T-helper 1 cell treated with Interleukin-12 subunit alpha and Interleukin-12 subunit beta and Interleukin-4 antibody, amounts not matched to agents 30 ng/mL and 1 ng/mL, for 36 hours (primary cell): Measurements from ENCODE around the gene FBXL3. TPM values are rescaled to one million over a fixed set of nuclear protein-coding genes. Genes with fewer than 3 reads are reported as not detected.

Source experiments
- intact Hi-C: fragments of 100-400 bp; cut with micrococcal nuclease; formaldehyde crosslinking; loops from one replicate; pipeline ENCODE4 v1.15.1; 2024
- total RNA-seq: library from RNA; stranded (reverse); gene quantifications from 2 replicates; pipeline ENCODE4 v1.2.3, GENCODE V29; 2022

FBXL3 gene
- total RNA-seq, 1 donor from 2014 or later, result 42.8 TPM

DNA sequence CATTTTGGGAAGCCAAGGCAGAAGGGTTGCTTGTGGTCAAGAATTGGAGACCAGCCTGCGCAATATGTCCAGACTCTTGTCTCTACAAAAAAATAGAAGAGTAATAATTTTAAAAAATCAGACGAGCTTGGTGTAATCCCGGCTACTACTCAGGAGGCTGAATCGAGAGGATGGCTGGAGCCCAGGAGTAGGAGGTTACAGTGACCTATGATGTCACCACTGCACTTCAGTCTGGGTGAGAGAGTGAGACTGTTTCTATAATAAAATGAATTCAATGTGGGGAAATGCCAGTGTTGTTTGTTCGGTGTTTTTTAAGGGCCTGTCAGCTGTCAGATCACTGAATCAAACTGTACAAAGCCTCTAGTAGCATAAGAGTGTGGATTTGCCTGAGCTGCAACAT lies 1.2 kb upstream of the FBXL3 start:
- intact Hi-C loops, result loop anchor here (5.0 kb wide), 1 partner anchor 1491 kb away; the partner anchor contains the start of gene COMMD6

DNA sequence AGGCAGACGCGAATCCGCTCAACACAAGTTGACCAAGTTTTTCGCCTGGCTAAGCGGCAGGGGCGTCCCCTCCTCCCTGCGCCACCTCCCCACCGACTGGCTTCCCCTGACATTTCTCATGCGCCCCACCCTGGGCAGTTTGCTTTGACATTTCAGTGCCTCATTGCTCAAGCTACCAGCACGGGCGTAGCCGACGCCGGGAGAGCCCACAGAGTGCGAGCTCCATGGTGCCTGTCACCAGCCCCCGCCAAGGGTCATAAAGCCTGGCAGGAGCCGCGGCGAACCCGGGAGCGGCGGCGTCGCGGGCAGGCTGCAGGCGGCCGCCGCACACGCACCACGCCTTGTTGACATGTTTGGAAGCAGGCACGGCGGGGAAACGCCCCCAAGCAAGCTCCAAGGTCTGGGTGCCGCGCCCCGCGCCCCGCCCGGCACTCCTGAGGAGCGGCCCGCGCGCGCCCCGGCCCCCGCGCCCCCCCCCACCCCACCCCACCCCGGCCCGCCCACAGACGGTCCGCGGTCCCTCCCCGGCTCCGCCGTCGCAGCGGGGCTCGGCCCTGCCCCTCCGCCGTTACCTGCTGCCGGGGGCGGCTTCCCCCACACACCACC lies 601 bp downstream of the FBXL3 start:
- intact Hi-C loops, result loop anchor here (1.0 to 5.0 kb wide), 2 partner anchors 698 to 1489 kb away; partner anchors contain the start of gene COMMD6

DNA sequence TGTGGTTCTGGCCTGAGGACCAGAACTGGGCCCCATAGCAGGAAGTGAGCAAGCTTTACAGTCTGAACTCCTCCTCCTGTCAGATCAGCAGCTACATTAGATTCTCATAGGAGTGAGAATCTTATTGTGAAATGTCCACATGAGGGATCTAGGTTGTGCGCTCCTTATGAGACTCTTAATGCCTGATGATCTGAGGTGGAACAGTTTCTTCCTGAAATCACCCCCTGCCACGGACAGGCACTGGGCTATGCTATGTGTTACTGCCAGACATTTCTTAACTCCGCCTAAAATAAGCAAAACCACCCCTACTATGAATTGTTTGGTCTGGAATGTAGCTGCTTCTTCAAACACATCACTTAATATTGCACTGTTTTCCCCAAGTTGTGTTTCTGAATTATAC lies 4.6 kb downstream of the FBXL3 start:
- intact Hi-C loops, result no loop called here

DNA sequence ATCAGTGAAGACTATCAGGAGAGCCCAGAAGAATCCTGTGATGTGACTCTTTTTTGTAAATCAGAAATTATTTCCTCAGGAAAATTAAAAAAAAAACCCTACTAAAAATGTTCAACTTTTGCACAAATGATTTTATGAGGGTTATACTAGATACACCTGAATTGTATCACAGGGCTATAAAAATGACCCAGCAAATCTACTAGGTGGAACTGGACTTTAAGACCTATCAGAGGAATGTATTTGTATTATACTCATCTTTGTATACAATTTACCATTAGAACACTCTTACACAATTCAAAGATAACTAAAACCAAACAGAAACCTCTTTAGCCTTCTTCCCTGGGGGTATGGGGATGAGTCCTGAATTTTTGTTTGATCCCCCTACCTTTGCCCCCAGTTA lies 7.2 kb downstream of the FBXL3 start:
- intact Hi-C loops, result no loop called here

DNA sequence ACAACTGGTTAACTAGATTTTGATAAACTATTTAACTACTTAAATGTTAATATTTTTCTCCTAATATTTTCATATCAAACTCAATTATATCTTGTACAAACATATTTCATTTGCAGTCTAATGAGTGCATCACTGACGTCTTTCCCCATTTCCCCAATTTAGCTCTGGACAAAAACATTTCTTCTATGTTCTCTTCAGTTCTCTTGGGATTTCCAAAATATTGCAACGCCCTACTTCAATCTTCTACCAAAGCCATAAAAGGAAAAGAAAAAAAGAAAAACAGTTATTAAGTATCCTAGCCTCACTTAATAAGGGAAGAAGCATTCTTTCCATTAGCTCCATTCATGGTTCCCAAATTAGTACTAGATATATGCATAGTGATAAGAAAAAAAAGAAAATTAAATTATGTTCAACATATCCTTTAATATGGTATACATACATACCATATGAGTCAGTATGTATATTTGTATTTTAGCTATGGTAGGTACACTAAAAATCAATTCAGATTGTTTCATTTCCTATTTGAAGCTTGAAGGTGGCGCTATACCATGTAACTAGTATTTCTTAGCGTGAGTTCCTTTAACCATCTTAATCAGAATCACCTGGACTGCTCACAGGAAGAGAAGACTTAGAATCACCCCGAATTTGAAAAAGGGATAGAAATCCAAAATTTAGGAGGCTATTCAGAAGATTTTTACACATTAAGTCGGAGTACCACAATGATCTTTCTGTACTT lies 9.9 kb downstream of the FBXL3 start:
- intact Hi-C loops, result loop anchor here (1.0 kb wide), 1 partner anchor 8 kb away; no protein-coding TSS in a partner anchor

DNA sequence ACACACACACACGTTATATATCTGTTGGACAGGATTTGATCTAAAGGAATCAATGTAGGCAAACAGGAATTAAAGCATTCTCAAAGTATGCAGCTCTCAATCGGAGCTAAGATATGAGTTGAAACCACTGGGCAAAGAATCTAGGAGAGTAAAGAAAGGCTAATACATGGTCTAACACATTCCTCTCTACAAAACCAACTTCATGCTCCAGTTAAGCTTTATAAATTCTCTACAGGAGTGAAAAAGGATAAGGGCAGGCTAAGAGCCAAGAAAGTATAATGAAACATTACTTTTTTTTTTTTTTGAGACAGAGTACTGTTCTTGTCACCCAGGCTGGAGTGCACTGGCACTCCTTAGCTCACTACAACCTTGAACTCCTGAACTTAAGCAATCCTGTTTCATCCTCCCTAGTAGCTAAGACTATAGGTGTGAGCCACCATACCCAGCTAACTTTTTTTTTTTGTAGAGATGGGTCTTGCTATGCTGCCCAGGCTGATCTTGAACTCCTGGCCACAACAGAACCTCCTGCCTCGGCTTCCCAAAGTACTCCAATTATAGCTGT lies 10.6 kb downstream of the FBXL3 start:
- intact Hi-C loops, result no loop called here

DNA sequence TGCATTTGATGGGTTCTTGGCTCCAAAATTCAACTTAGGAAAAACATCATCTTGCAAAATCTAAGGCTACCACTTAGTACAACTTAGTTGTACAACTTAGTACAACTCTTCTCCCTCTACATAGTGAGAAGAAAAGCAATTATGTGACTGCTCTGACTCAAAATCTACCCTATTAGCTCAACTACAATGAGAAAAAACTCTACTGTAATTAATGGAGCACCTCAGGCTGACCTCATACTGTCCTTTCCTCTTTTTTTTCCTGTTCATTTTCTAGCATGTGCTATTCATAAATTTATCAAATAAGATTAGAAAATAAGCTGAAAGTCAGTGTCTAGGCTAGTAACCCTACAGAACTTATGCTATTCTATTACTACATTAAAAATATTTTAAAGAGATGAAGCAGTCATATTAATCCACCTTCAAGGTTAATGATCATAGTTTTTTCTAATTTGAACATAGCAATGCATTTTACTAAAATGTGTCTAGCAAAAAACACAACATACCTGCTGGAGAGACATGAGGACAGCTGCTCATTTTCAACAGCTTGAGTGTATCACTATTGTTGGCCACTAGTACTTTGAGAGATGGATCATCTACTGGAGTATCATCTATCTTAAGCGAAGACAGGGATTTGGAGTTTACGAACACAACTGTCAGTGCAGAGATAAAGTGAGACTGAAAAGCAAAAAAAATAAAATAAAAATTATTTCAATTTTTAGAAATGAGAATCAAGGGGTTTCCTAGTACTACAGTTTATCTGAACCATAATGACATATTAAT lies 11.9 kb downstream of the FBXL3 start:
- intact Hi-C loops, result no loop called here

DNA sequence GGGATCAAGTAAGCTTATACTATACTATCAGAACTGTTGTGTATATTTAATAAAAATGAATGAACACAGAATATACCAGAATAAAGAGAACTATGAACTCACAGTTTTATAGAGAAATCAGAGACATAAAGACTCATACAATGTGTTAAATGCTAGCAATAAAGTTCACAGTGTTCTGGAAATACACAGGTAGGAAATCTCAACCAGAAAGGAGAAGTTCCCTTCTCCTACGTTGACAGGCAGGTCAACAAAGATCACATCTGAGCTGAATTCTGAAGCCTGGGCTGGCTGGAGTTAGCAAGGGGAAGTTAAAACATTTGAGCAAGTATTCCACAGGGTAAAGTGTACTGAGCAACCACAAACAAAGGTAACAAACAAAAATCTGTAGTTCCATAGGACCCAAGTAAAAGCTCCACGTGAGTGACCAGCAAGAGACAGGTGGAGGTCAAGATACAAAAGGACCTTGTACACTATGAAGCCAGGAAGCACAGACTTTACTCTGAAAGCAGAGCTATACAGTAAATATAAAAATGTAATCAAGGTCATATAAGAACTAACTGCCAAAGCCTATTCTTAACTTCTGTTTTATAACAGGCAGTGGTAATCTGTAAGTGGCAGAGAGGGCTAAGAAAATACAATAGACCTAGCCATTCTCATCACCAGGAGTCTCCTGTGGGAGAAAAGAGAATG lies 13.0 kb downstream of the FBXL3 start:
- intact Hi-C loops, result no loop called here

DNA sequence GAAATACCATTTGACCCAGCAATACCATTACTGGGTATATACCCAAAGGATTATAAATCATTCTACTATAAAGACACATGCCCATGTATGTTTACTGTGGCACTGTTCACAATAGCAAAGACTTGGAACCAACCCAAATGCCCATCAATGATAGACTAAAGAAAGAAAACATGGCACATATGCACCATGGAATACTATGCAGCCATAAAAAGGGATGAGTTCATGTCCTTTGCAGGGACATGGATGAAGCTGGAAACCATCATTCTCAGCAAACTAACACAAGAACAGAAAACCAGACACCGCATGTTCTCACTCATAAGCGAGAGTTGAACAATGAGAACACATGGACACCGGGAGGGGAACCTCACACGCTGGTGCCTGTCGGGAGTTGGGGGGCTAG lies 17.2 kb downstream of the FBXL3 start:
- intact Hi-C loops, result loop anchor here (2.0 kb wide), 1 partner anchor 17 kb away; the partner anchor contains the start of gene CLN5

DNA sequence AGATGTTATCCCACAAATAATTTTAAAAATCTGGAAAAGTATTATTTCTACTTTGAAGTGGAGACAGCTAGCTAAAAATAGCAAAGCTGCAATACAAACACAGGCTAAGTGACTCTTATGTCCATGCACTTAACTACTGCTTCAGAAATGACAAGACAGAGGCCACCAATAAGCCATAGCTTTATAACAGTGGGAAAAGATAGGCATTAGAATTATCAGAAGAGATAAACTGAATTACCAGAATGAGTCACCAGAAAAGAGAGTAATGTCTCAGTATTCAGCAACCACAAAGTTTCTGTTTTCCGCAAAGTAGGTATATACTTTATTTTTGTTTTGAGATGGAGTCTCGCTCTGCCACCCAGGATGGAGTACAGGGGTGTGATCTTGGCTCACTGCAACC lies 17.9 kb downstream of the FBXL3 start:
- intact Hi-C loops, result loop anchor here (2.0 kb wide), 1 partner anchor 16 kb away; the partner anchor contains the start of gene CLN5

DNA sequence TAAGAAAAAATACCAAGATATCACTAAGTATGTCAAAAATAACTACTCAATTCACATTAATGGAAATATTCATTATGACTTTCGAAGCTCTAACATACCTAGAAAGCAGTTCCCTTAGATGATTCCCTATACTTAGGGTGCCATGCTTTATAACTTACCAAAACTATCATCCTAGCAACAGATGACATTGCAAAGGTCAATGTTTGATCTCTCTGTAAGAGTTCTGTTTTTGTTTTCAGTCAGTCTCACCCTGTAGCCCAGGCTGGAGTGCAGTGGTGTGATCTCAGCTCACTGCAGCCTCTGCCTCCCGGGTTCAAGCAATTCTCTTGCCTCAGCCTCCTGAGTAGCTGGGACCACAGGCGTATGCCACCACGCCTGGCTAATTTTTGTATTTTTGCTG lies 18.6 kb downstream of the FBXL3 start:
- intact Hi-C loops, result loop anchor here (2.0 kb wide), 1 partner anchor 16 kb away; the partner anchor contains the start of gene CLN5

DNA sequence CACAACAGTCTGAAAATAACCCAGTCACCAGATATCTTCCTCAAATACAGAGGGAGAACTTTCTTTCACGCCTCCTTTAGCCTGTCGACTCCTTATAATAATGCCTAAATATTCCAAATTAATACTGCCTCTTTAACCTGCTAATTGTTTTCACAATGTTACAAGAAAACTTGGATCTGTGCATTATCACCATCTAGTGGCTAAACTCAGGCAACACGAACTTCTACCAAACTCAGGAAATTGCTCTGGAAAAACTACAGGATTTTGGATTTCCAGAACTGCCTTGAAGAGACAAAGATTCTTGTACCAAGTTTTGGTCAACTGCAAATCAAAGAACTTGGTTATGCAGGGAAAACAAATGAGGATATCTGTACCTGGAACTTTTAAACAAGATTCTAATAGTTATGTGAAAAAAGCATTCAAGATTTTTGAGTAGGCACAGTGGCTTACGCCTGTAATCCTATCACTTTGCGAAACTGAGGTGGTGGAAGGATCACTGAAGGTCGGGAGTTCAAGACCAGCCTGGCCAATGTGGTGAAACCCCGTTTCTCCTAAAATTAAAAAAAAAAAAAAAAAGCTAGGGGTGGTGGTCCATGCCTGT lies 24.3 kb downstream of the FBXL3 start:
- intact Hi-C loops, result loop anchor here (1.0 kb wide), 2 partner anchors 10 to 22 kb away; partner anchors contain the start of gene CLN5

DNA sequence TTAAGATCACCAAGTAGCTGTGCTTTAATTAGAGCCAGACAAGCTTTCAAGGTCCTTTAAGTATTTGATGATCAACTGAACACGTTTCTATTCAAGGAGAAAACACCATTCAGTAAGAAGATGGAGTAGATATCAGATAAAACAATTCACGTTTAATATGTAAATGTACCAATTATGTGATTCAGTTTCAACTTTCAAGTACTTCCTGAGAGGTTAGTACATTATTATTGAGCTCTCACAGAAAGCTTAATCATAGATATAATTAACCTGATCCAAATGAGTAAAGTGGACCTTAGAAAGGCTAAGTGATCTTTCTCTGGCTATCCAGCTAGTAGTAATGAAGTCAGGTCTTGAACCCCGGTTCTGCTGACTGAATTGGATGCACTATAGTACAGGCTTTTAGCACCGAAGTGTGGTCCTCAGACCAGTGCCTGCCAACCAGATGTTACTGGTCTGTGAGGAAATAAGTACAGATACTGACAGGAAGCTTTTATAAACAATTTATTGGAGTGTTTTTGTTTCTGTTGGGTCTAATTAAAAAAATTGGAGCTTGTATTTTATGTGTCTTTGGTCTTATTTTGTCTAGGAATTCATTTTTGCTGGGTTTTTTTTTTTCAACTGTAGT lies 24.9 kb downstream of the FBXL3 start:
- intact Hi-C loops, result loop anchor here (1.0 kb wide), 2 partner anchors 10 to 22 kb away; partner anchors contain the start of gene CLN5

DNA sequence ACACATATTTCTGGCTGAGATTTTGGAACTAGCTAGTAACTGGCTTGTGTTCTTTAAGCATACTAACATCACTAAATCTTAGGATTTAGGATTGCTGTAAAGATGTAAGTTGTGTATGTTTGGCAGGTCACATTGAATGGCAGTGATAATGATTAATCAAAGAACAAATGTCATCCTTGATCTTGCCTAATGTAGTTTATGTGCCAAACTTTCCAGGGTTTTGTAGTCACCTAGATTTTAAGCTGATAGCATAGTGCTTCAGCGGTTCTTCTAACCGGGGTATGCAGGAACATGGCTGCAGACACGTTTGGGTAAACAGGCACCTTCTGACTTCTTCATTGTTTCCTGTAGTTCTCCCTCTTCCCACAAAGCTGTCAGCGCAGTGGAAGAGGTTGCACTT lies 25.4 kb downstream of the FBXL3 start:
- intact Hi-C loops, result no loop called here

DNA sequence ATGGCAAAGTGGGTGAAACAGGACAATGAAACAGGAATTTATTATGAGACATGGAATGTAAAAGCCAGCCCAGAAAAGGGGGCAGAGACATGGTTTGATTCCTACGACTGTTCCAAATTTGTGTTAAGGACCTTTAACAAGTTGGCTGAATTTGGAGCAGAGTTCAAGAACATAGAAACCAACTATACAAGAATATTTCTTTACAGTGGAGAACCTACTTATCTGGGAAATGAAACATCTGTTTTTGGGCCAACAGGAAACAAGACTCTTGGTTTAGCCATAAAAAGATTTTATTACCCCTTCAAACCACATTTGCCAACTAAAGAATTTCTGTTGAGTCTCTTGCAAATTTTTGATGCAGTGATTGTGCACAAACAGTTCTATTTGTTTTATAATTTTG lies 26.5 kb downstream of the FBXL3 start:
- intact Hi-C loops, result no loop called here

DNA sequence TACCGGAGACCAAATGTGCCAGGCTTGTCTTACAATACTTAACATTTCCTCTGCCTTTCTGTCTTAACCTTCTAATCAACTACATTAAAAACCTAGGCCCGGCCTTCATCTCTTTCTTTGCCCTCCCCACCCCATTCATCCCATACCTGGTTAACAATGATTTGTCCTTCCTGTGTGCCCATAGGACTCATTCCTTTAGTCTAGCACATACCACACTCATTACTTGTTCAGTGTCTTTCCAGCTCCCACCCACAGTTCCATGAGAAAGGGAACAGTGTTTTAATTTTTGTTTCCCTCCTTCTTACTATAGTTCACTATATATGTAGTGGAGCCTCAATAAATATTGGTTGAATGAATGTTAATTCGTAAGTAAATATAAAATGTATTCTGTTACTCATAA lies 32.7 kb downstream of the FBXL3 start:
- intact Hi-C loops, result loop anchor here (5.0 kb wide), 2 partner anchors 1122 to 1447 kb away; partner anchors contain the start of gene UCHL3

DNA sequence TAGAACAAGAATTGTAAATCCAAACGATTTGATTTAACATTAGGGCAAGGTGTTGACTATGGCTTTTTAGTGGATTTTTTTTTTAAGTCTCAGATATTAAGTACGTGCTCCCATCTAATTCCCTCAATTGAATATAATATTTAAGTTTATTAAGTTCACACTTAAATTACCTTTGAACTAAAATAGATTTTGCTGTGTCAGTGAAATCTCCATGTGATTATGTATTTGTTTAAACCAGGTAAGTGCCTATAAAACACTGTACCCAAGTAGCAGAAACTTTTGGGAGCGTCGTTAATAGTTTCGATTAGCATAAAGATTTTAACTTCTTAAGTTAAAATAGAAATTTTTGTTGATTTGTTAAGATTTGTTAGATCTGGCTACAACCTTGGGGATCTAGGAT lies 33.5 kb downstream of the FBXL3 start:
- intact Hi-C loops, result loop anchor here (2.0 to 5.0 kb wide), 4 partner anchors 15 to 1446 kb away; partner anchors contain the start of gene UCHL3

DNA sequence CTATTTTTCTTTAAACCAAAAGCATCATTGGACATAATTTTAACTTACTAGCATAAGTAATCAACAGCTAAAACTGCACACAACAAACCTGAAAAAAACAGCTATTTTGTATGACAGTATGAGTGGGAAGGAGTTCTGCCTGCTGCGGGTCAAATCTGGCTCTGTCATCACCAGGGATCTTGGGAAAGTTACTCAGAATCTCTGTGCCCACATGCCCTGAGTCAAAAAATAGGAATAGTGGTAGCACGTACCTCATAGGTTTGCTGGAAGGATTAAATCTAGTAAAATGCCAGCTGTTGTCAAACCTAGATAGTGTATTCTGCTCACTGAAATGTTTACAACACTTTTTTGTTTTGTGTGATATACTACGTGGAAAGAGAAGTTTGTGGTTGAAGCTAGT lies 33.9 kb downstream of the FBXL3 start:
- intact Hi-C loops, result loop anchor here (2.0 to 5.0 kb wide), 4 partner anchors 16 to 1446 kb away; partner anchors contain the start of gene UCHL3

DNA sequence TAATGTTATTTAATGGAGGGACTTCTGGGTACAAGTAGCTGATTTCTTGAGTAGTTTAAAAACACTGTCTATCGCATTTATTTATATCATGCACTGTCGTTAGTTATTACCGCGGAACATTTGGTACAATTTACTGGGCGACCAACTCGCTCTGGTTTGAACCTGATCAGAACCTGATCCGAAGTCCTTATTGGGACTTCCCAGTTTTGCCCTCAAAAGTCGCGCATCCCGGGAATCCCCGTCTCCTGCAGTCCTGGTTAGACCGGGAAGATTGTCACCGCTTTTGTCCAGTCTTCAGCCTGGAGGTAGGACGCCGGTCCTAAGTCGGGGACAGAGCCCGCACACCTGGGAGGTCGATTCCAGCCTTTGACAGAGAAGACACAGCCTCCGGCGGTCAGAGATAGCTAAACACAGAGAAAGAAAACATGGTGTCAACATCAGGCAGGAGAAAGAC lies 34.4 kb downstream of the FBXL3 start:
- intact Hi-C loops, result loop anchor here (1.0 to 5.0 kb wide), 8 partner anchors 10 to 1445 kb away; partner anchors contain the start of genes FBXL3 and UCHL3
